Panc1 (cell line): ENCODE measurements around the gene ADH1A. TPM values are rescaled to one million over a fixed set of nuclear protein-coding genes. Genes with fewer than 3 reads are reported as not detected.

Experiments used
- ATAC-seq: fragments of 200-7000 bp; cut with Tn5 transposase; 2 replicates; pipeline ENCODE4 v1.9.1; 2020; ENCODE audit warnings: mild to moderate bottlenecking, moderate library complexity
- BruUV-seq: library from RNA; stranded (reverse); fragments of 400-500 nt; replicated peaks from 2 replicates; lab custom pipeline; 2021; lab: Mats Ljungman, UMichigan
- CTCF ChIA-PET: fragments of 300-600 bp; sonication (Branson Sonifier 250); formaldehyde crosslinking; loops from one replicate; lab custom pipeline; 2022; ENCODE audit warnings: antibody characterized with exemption; lab: Charles Lee
- POLR2A ChIA-PET: fragments of 300-600 bp; sonication (Branson Sonifier 250); formaldehyde crosslinking; loops from one replicate; lab custom pipeline; 2022; ENCODE audit warnings: antibody characterized with exemption; lab: Charles Lee
- DNase-seq: peaks from one replicate; pipeline ENCODE4 v3.0.0-alpha.2; 2010; ENCODE audit warnings: low read depth, low spot score
- H3K27ac ChIP-seq: 2 replicates; pipeline ENCODE4 v1.5.1; 2011; ENCODE audit warnings: mild to moderate bottlenecking, low read length, inconsistent platforms
- H3K27me3 ChIP-seq: fragments of 200-500 bp; sonication (Bioruptor generic); 2 replicates; pipeline ENCODE4 v1.6.0; 2014; ENCODE audit warnings: low read length, inconsistent platforms; ENCODE audit not compliant: control insufficient read depth, insufficient read depth
- H3K36me3 ChIP-seq: fragments of 200-500 bp; sonication (Bioruptor generic); 2 replicates; pipeline ENCODE4 v1.5.1; 2014; ENCODE audit warnings: inconsistent platforms, mild to moderate bottlenecking, low read length, moderate library complexity; ENCODE audit not compliant: control insufficient read depth, insufficient read depth
- H3K4me1 ChIP-seq: 2 replicates; pipeline ENCODE4 v1.5.1; 2011; ENCODE audit warnings: inconsistent platforms, mild to moderate bottlenecking, low read length, moderate library complexity; ENCODE audit not compliant: control insufficient read depth, insufficient read depth
- H3K4me3 ChIP-seq, 2 experiments: 2 replicates each; pipeline ENCODE4 v1.5.1; 2011 to 2012; ENCODE audit warnings: low read depth in 2 of 2, low read length in 2 of 2, mild to moderate bottlenecking in 2 of 2, inconsistent platforms in 1 of 2, moderate library complexity in 1 of 2
- H3K9me3 ChIP-seq: fragments of 200-500 bp; sonication (Bioruptor generic); 2 replicates; pipeline ENCODE4 v1.5.1; 2014; ENCODE audit warnings: low read depth, mild to moderate bottlenecking, inconsistent platforms, low read length, moderate library complexity; ENCODE audit not compliant: control insufficient read depth, insufficient read depth
- CTCF ChIP-seq: fragments of 450-650 bp; IDR thresholded peaks from 2 replicates; pipeline ENCODE4 v1.5.1; 2017; ENCODE audit warnings: mild to moderate bottlenecking
- POLR2AphosphoS5 ChIP-seq: IDR thresholded peaks from 2 replicates; pipeline ENCODE4 v1.6.1; 2012; ENCODE audit warnings: mild to moderate bottlenecking, low read depth, low read length, moderate library complexity
- REST ChIP-seq, 2 experiments: IDR thresholded peaks; 2 replicates each; pipeline ENCODE4 v1.6.1; 2011 to 2012; ENCODE audit warnings: low read depth in 2 of 2, control low read depth in 1 of 2, low read length in 1 of 2, mild to moderate bottlenecking in 1 of 2, moderate library complexity in 1 of 2; ENCODE audit not compliant: insufficient read depth in 1 of 2
- SIN3A ChIP-seq: IDR thresholded peaks from 2 replicates; pipeline ENCODE4 v1.6.1; 2012; ENCODE audit warnings: low read depth, mild to moderate bottlenecking, low read length, moderate library complexity, borderline replicate concordance; ENCODE audit not compliant: insufficient read depth
- TCF7L2 ChIP-seq: IDR thresholded peaks from 2 replicates; pipeline ENCODE4 v1.6.1; 2011; ENCODE audit warnings: mild to moderate bottlenecking, low read depth, low read length, inconsistent platforms
- in situ Hi-C: cut with HindIII; loops from 2 replicates; pipeline ENCODE4 v1.10.0; 2016; ENCODE audit warnings: low sequenced_read_pairs, low pct_unique_long_range_greater_than_20kb
- intact Hi-C: fragments of 100-400 bp; cut with micrococcal nuclease; formaldehyde crosslinking; loops from one replicate; pipeline ENCODE4 v1.10.0; 2022; ENCODE audit not compliant: unreplicated experiment
- total RNA-seq: library from RNA; stranded (reverse); gene quantifications from one replicate; pipeline ENCODE4 v1.2.1, GENCODE V29; 2021; ENCODE audit not compliant: unreplicated experiment

The ADH1A gene
- total RNA-seq, 1 experiment from 2014 or later: not detected

- no peaks in the 10 kb centered on the region for H3K9me3 ChIP-seq
- CTCF ChIA-PET: no interaction called here
- no TSS peak for BruUV-seq
- no peaks in the 10 kb centered on the region for H3K4me1 ChIP-seq
- POLR2A ChIA-PET: no interaction called here
- ATAC-seq: no peak
- H3K36me3 ChIP-seq: no peaks in the 10 kb centered on the region
- in situ Hi-C loops: no loop called here
- intact Hi-C loops: no loop called here
- H3K27me3 ChIP-seq: no peaks in the 10 kb centered on the region
- H3K27ac ChIP-seq: no peak overlapping the region
- H3K4me3 ChIP-seq: no peak overlapping the region
- no peak for DNase-seq
- TF ChIP-seq TCF7L2 (no peak), POLR2AphosphoS5 (no peak), SIN3A (no peak), REST (IDR thresholded peaks at IDR 0.05; ENCODE audit: insufficient read depth in 1 of 2, low read depth in 2 of 2, low read length in 1 of 2) (no peak), CTCF (no peak)
These were observed 45.8 kb upstream of the ADH1A start for GRCh38 chr4:99336553-99336952.

GRCh38 chr4:99334880-99335279 lies 44.1 kb upstream of the ADH1A start:
- no TSS peak for BruUV-seq
- no peak for ATAC-seq
- no peak overlapping the region for H3K27ac ChIP-seq
- no peak overlapping the region for H3K4me3 ChIP-seq
- H3K4me1 ChIP-seq: no peaks in the 10 kb centered on the region
- no peak for DNase-seq
- H3K9me3 ChIP-seq: no peaks in the 10 kb centered on the region
- ChIA-PET POLR2A (no interaction called here), CTCF (no interaction called here)
- in situ Hi-C loops (no loop called here), intact Hi-C loops (no loop called here)
- H3K27me3 ChIP-seq: no peaks in the 10 kb centered on the region
- TF ChIP-seq TCF7L2: no peak
- TF ChIP-seq REST (IDR thresholded peaks at IDR 0.05; ENCODE audit: insufficient read depth in 1 of 2, low read depth in 2 of 2, low read length in 1 of 2): no peak
- TF ChIP-seq POLR2AphosphoS5: no peak
- TF ChIP-seq SIN3A: no peak
- no peak for TF ChIP-seq CTCF
- no peaks in the 10 kb centered on the region for H3K36me3 ChIP-seq
